Panc1 (cell line): ENCODE results near the gene MAD1L1. TPM values are rescaled to one million over a fixed set of nuclear protein-coding genes. Genes with fewer than 3 reads are reported as not detected.

Experiments used
- ATAC-seq: fragments of 200-7000 bp; cut with Tn5 transposase; 2 replicates; pipeline ENCODE4 v1.9.1; 2020; ENCODE audit warnings: mild to moderate bottlenecking, moderate library complexity
- BruUV-seq: library from RNA; stranded (reverse); fragments of 400-500 nt; replicated peaks from 2 replicates; lab custom pipeline; 2021; lab: Mats Ljungman, UMichigan
- CTCF ChIA-PET: fragments of 300-600 bp; sonication (Branson Sonifier 250); formaldehyde crosslinking; loops from one replicate; lab custom pipeline; 2022; ENCODE audit warnings: antibody characterized with exemption; lab: Charles Lee
- POLR2A ChIA-PET: fragments of 300-600 bp; sonication (Branson Sonifier 250); formaldehyde crosslinking; loops from one replicate; lab custom pipeline; 2022; ENCODE audit warnings: antibody characterized with exemption; lab: Charles Lee
- DNase-seq: peaks from one replicate; pipeline ENCODE4 v3.0.0-alpha.2; 2010; ENCODE audit warnings: low read depth, low spot score
- H3K27ac ChIP-seq: 2 replicates; pipeline ENCODE4 v1.5.1; 2011; ENCODE audit warnings: mild to moderate bottlenecking, low read length, inconsistent platforms
- H3K27me3 ChIP-seq: fragments of 200-500 bp; sonication (Bioruptor generic); 2 replicates; pipeline ENCODE4 v1.6.0; 2014; ENCODE audit warnings: low read length, inconsistent platforms; ENCODE audit not compliant: control insufficient read depth, insufficient read depth
- H3K36me3 ChIP-seq: fragments of 200-500 bp; sonication (Bioruptor generic); 2 replicates; pipeline ENCODE4 v1.5.1; 2014; ENCODE audit warnings: inconsistent platforms, mild to moderate bottlenecking, low read length, moderate library complexity; ENCODE audit not compliant: control insufficient read depth, insufficient read depth
- H3K4me1 ChIP-seq: 2 replicates; pipeline ENCODE4 v1.5.1; 2011; ENCODE audit warnings: inconsistent platforms, mild to moderate bottlenecking, low read length, moderate library complexity; ENCODE audit not compliant: control insufficient read depth, insufficient read depth
- H3K4me3 ChIP-seq, 2 experiments: 2 replicates each; pipeline ENCODE4 v1.5.1; 2011 to 2012; ENCODE audit warnings: low read depth in 2 of 2, low read length in 2 of 2, mild to moderate bottlenecking in 2 of 2, inconsistent platforms in 1 of 2, moderate library complexity in 1 of 2
- H3K9me3 ChIP-seq: fragments of 200-500 bp; sonication (Bioruptor generic); 2 replicates; pipeline ENCODE4 v1.5.1; 2014; ENCODE audit warnings: low read depth, mild to moderate bottlenecking, inconsistent platforms, low read length, moderate library complexity; ENCODE audit not compliant: control insufficient read depth, insufficient read depth
- POLR2AphosphoS5 ChIP-seq: IDR thresholded peaks from 2 replicates; pipeline ENCODE4 v1.6.1; 2012; ENCODE audit warnings: mild to moderate bottlenecking, low read depth, low read length, moderate library complexity
- SIN3A ChIP-seq: IDR thresholded peaks from 2 replicates; pipeline ENCODE4 v1.6.1; 2012; ENCODE audit warnings: low read depth, mild to moderate bottlenecking, low read length, moderate library complexity, borderline replicate concordance; ENCODE audit not compliant: insufficient read depth
- TCF7L2 ChIP-seq: IDR thresholded peaks from 2 replicates; pipeline ENCODE4 v1.6.1; 2011; ENCODE audit warnings: mild to moderate bottlenecking, low read depth, low read length, inconsistent platforms
- in situ Hi-C: cut with HindIII; loops from 2 replicates; pipeline ENCODE4 v1.10.0; 2016; ENCODE audit warnings: low sequenced_read_pairs, low pct_unique_long_range_greater_than_20kb
- intact Hi-C: fragments of 100-400 bp; cut with micrococcal nuclease; formaldehyde crosslinking; loops from one replicate; pipeline ENCODE4 v1.10.0; 2022; ENCODE audit not compliant: unreplicated experiment
- total RNA-seq: library from RNA; stranded (reverse); gene quantifications from one replicate; pipeline ENCODE4 v1.2.1, GENCODE V29; 2021; ENCODE audit not compliant: unreplicated experiment
- TF ChIP-seq, protein P1 (sequence below): fragments of 450-650 bp; IDR thresholded peaks from 2 replicates; pipeline ENCODE4 v1.5.1; 2017; ENCODE audit warnings: mild to moderate bottlenecking
- TF ChIP-seq, protein P2 (sequence below), 2 experiments: IDR thresholded peaks; 2 replicates each; pipeline ENCODE4 v1.6.1; 2011 to 2012; ENCODE audit warnings: low read depth in 2 of 2, control low read depth in 1 of 2, low read length in 1 of 2, mild to moderate bottlenecking in 1 of 2, moderate library complexity in 1 of 2; ENCODE audit not compliant: insufficient read depth in 1 of 2

The MAD1L1 gene
- total RNA-seq, 1 experiment from 2014 or later: 70.8 TPM

DNA sequence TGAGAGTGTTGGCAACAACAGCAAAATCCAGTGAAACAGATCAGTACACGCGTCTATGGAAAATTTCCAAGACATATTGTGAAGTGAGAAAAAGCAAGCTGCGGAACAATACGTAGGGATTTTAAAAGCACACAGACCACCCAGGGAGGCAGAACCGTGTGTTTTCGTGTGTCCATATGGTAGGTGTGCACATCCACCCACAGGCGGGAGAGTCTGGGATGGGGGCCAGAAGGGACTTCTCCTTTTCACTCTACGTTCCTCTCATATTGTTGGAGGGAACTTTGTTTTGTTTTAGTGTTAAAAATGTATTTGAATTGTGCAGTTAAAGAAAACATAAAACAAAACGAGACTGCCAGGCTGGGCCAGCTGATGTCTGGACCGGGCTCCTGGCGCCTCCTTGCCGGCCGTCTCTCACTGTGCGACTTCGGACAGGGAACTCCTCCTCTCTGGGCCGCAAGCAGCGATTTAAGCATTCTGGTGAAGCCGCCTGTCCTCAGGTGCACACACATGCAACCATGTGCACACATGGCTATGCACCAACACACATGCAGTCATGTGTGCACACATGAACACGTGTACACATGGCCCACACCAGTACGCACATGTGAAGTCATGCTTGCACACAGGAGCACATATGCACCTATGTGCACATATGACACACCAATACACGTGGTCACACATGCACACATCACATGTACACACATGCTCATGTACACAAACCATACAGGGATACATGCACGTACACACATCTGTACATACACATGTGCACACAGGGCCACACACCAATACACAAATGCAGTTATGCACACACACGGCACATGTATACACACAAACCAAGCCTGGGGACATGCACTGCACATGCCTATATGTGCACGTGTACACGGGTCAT is 421.5 kb downstream of the MAD1L1 start:
- TF ChIP-seq, protein P1, sequence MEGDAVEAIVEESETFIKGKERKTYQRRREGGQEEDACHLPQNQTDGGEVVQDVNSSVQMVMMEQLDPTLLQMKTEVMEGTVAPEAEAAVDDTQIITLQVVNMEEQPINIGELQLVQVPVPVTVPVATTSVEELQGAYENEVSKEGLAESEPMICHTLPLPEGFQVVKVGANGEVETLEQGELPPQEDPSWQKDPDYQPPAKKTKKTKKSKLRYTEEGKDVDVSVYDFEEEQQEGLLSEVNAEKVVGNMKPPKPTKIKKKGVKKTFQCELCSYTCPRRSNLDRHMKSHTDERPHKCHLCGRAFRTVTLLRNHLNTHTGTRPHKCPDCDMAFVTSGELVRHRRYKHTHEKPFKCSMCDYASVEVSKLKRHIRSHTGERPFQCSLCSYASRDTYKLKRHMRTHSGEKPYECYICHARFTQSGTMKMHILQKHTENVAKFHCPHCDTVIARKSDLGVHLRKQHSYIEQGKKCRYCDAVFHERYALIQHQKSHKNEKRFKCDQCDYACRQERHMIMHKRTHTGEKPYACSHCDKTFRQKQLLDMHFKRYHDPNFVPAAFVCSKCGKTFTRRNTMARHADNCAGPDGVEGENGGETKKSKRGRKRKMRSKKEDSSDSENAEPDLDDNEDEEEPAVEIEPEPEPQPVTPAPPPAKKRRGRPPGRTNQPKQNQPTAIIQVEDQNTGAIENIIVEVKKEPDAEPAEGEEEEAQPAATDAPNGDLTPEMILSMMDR: no peak
- TF ChIP-seq POLR2AphosphoS5: no peak
- TF ChIP-seq SIN3A: no peak
- no peak for TF ChIP-seq TCF7L2
- TF ChIP-seq, protein P2, sequence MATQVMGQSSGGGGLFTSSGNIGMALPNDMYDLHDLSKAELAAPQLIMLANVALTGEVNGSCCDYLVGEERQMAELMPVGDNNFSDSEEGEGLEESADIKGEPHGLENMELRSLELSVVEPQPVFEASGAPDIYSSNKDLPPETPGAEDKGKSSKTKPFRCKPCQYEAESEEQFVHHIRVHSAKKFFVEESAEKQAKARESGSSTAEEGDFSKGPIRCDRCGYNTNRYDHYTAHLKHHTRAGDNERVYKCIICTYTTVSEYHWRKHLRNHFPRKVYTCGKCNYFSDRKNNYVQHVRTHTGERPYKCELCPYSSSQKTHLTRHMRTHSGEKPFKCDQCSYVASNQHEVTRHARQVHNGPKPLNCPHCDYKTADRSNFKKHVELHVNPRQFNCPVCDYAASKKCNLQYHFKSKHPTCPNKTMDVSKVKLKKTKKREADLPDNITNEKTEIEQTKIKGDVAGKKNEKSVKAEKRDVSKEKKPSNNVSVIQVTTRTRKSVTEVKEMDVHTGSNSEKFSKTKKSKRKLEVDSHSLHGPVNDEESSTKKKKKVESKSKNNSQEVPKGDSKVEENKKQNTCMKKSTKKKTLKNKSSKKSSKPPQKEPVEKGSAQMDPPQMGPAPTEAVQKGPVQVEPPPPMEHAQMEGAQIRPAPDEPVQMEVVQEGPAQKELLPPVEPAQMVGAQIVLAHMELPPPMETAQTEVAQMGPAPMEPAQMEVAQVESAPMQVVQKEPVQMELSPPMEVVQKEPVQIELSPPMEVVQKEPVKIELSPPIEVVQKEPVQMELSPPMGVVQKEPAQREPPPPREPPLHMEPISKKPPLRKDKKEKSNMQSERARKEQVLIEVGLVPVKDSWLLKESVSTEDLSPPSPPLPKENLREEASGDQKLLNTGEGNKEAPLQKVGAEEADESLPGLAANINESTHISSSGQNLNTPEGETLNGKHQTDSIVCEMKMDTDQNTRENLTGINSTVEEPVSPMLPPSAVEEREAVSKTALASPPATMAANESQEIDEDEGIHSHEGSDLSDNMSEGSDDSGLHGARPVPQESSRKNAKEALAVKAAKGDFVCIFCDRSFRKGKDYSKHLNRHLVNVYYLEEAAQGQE (IDR thresholded peaks at IDR 0.05; ENCODE audit: insufficient read depth in 1 of 2, low read depth in 2 of 2, low read length in 1 of 2): no peak
- DNase-seq: no peak
- Histone ChIP-seq H3K4me1 (no peaks in the 10 kb centered on the region; the same call in 1 of the 2 replicates), H3K27ac (no peak overlapping the region), H3K36me3 (no peaks in the 10 kb centered on the region), H3K27me3 (no peaks in the 10 kb centered on the region), H3K9me3 (no peaks in the 10 kb centered on the region), H3K4me3 (no peak overlapping the region)
- ChIA-PET POLR2A (no interaction called here), CTCF (no interaction called here)
- no peak for ATAC-seq
- intact Hi-C loops: no loop called here
- in situ Hi-C loops: no loop called here
- no TSS peak for BruUV-seq

DNA sequence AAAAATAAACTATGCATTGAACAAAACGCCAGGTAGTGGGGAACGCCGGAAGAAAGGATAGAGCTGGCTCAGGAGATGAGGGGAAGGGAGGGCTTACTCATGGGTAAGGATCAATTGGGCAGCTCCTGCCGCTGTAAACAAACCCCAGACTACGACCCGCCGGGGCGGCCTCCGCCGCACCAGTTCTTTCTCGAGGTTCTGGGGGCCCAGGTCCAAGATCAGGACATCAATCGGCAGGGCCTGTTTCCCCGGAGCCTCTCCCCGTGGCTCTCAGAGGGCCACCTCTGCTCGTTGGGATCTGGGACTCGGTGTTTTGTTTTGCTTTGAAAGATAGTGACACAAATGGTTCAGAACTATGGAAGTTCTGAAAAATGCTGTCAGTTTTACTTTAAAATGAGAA is 422.2 kb downstream of the MAD1L1 start:
- Histone ChIP-seq H3K9me3 (no peaks in the 10 kb centered on the region), H3K27ac (no peak overlapping the region), H3K4me1 (no peaks in the 10 kb centered on the region; the same call in 1 of the 2 replicates), H3K27me3 (no peaks in the 10 kb centered on the region), H3K4me3 (no peak overlapping the region), H3K36me3 (no peaks in the 10 kb centered on the region)
- DNase-seq: no peak
- ChIA-PET CTCF (no interaction called here), POLR2A (no interaction called here)
- TF ChIP-seq TCF7L2 (no peak), SIN3A (no peak), POLR2AphosphoS5 (no peak)
- TF ChIP-seq, protein P1: no peak
- TF ChIP-seq, protein P2 (IDR thresholded peaks at IDR 0.05; ENCODE audit: insufficient read depth in 1 of 2, low read depth in 2 of 2, low read length in 1 of 2): no peak
- intact Hi-C loops (no loop called here), in situ Hi-C loops (no loop called here)
- ATAC-seq: no peak
- BruUV-seq: no TSS peak
